DMS153 treated with DMSO at 0.1 percent for 48 hours (cell line): ENCODE data around the gene UGT1A6.

ENCODE experiments used
- DNase-seq: peaks from one replicate; lab custom pipeline; 2025; ENCODE audit not compliant: unreplicated experiment; lab: John Stamatoyannopoulos, UW

UGT1A6 gene

GRCh38 chr2:233799087-233799665, 106.5 kb downstream of the UGT1A6 start:
- DNase-seq, result no peak

- DNase-seq, result no peak
These were observed 107.0 kb downstream of the UGT1A6 start for GRCh38 chr2:233799716-233800115.

- DNase-seq, result no peak
These were observed 107.5 kb downstream of the UGT1A6 start for GRCh38 chr2:233800208-233800607.

GRCh38 chr2:233801357-233802131, 108.9 kb downstream of the UGT1A6 start:
- DNase-seq, result no peak

- no peak for DNase-seq
These were observed 109.6 kb downstream of the UGT1A6 start for GRCh38 chr2:233802132-233802815.

- DNase-seq, result no peak
These were observed 110.7 kb downstream of the UGT1A6 start for GRCh38 chr2:233803292-233803911.

GRCh38 chr2:233803994-233804393, 111.3 kb downstream of the UGT1A6 start:
- DNase-seq, result no peak

GRCh38 chr2:233807215-233807865, 114.7 kb downstream of the UGT1A6 start:
- no peak for DNase-seq

GRCh38 chr2:233807966-233808935, 115.6 kb downstream of the UGT1A6 start:
- DNase-seq, result no peak

- no peak for DNase-seq
These were observed 117.7 kb downstream of the UGT1A6 start for GRCh38 chr2:233810385-233810784.

GRCh38 chr2:233811087-233811486, 118.4 kb downstream of the UGT1A6 start:
- DNase-seq, result no peak

GRCh38 chr2:233811732-233812131, 119.0 kb downstream of the UGT1A6 start:
- DNase-seq, result no peak

- DNase-seq, result no peak
These were observed 120.8 kb downstream of the UGT1A6 start for GRCh38 chr2:233813236-233814055.

GRCh38 chr2:233814056-233814835, 121.6 kb downstream of the UGT1A6 start:
- DNase-seq, result no peak

GRCh38 chr2:233815861-233816260, 123.2 kb downstream of the UGT1A6 start:
- no peak for DNase-seq

- DNase-seq, result no peak
These were observed 123.6 kb downstream of the UGT1A6 start for GRCh38 chr2:233816334-233816733.

GRCh38 chr2:233816771-233817170, 124.1 kb downstream of the UGT1A6 start:
- no peak for DNase-seq

- DNase-seq, result no peak
These were observed 124.7 kb downstream of the UGT1A6 start for GRCh38 chr2:233817361-233817911.
